ENCODE data around the gene DAPP1. TPM values are rescaled to one million over a fixed set of nuclear protein-coding genes. Genes with fewer than 3 reads are reported as not detected.

DAPP1 gene
- total and polyA plus RNA-seq, 2 of the 8 experiments (the other 6 are each of a cell fraction or from before 2014, with no cell fraction given), result not detected

- Histone ChIP-seq H3K23me2 (ENCODE audit: low read depth, low read length) (no peaks in the 10 kb centered on the region), H4K5ac (ENCODE audit: insufficient read length, low read depth, low read length) (no peak overlapping the region), H3K4me2 (ENCODE audit: insufficient read depth in 1 of 2, low read depth in 2 of 2, low read length in 2 of 2) (no peak overlapping the region), H3K4me3 (ENCODE audit: extremely low read depth in 1 of 4, insufficient read depth in 2 of 4, low read depth in 3 of 4, low read length in 4 of 4) (no peak overlapping the region), H2AFZ (ENCODE audit: low read length) (no peak overlapping the region), H2BK12ac (ENCODE audit: low read depth, low read length) (no peak overlapping the region), H4K20me1 (replicated peaks in 1 of 2; ENCODE audit: control insufficient read depth in 1 of 2, insufficient read depth in 2 of 2, low read length in 2 of 2) (peaks cover 2 to 4% of the 10 kb centered on the region in 2 experiments), H2AK5ac (ENCODE audit: low read depth, low read length) (no peak overlapping the region), H3K23ac (ENCODE audit: insufficient read length) (no peak overlapping the region), H3K27me3 (replicated peaks in 1 of 4; ENCODE audit: control insufficient read depth in 3 of 4, extremely low read depth in 1 of 4, insufficient read depth in 3 of 4, low read length in 3 of 4) (no peaks in the 10 kb centered on the region), H4K91ac (replicated peaks; ENCODE audit: insufficient read length, low read length) (no peak overlapping the region), H3K27ac (ENCODE audit: low read depth, low read length) (no peak overlapping the region), H4K8ac (ENCODE audit: extremely low read depth, insufficient read depth, low read length) (no peak overlapping the region), H2BK15ac (ENCODE audit: low read length) (no peak overlapping the region), H3K9ac (replicated peaks in 1 of 4; ENCODE audit: extremely low read depth in 1 of 4, low read depth in 3 of 4, low read length in 3 of 4) (no peak overlapping the region), H3K4me1 (replicated peaks in 1 of 4; ENCODE audit: control insufficient read depth in 3 of 4, insufficient read depth in 4 of 4, low read length in 3 of 4) (no peaks in the 10 kb centered on the region), H3K79me2 (ENCODE audit: control insufficient read depth in 1 of 2, insufficient read depth in 2 of 2, low read length in 2 of 2) (peaks cover 0 to 20% of the 10 kb centered on the region in 2 experiments; a peak in 2 of 4 replicates), H2BK20ac (ENCODE audit: low read length) (no peak overlapping the region), H2BK120ac (replicated peaks; ENCODE audit: low read depth, low read length) (no peak overlapping the region), H3K56ac (replicated peaks; ENCODE audit: insufficient read length, low read depth, low read length) (no peak overlapping the region), H3K9me3 (ENCODE audit: insufficient read depth in 2 of 2, low read depth in 1 of 2, low read length in 1 of 2) (no peaks in the 10 kb centered on the region), H3K18ac (ENCODE audit: extremely low read depth, low read length) (no peak overlapping the region), H2BK5ac (ENCODE audit: low read depth, low read length) (no peak overlapping the region), H3K14ac (ENCODE audit: insufficient read length) (no peak overlapping the region), H3K36me3 (ENCODE audit: control insufficient read depth in 2 of 4, insufficient read depth in 4 of 4, low read length in 3 of 4) (peaks cover 0 to 8% (median 0%) of the 10 kb centered on the region in 4 experiments; a peak in 1 of 8 replicates), H3K79me1 (ENCODE audit: low read depth, low read length) (no peaks in the 10 kb centered on the region), H3K4ac (replicated peaks; ENCODE audit: insufficient read length, low read depth, low read length) (no peak overlapping the region)
- DNase-seq (ENCODE audit: low read depth in 1 of 2, low spot score in 2 of 2) (no peak), FAIRE-seq (no peak)
- ChIA-PET CTCF (ENCODE audit: partially characterized antibody) (interaction anchor here (0.8 to 1.1 kb wide), 2 partner anchors 19 to 74 kb away, joined by 3 to 4 read pairs; no protein-coding TSS in a partner anchor), POLR2A (ENCODE audit: partially characterized antibody) (no interaction called here)
- 90% methylated on average over 5 of the region's 5 CpGs; no CpG with 5 or more reads in 1 of the 2 experiments for WGBS, 2 experiments (ENCODE audit: extremely low coverage in 1 of 2, insufficient coverage in 1 of 2, insufficient read length in 1 of 2, insufficient replicate concordance in 2 of 2, low coverage in 1 of 2, low lambda C conversion rate in 2 of 2, missing lambda C conversion rate in 1 of 2)
- TF ChIP-seq GABPA (IDR thresholded peaks at IDR 0.05; ENCODE audit: borderline replicate concordance, insufficient read depth, low read length), result no peak
- TF ChIP-seq, protein P1, sequence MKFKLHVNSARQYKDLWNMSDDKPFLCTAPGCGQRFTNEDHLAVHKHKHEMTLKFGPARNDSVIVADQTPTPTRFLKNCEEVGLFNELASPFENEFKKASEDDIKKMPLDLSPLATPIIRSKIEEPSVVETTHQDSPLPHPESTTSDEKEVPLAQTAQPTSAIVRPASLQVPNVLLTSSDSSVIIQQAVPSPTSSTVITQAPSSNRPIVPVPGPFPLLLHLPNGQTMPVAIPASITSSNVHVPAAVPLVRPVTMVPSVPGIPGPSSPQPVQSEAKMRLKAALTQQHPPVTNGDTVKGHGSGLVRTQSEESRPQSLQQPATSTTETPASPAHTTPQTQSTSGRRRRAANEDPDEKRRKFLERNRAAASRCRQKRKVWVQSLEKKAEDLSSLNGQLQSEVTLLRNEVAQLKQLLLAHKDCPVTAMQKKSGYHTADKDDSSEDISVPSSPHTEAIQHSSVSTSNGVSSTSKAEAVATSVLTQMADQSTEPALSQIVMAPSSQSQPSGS (IDR thresholded peaks at IDR 0.05; ENCODE audit: low read length), result no peak
- TF ChIP-seq TEAD4 (IDR thresholded peaks at IDR 0.05; ENCODE audit: low read depth, low read length), result no peak
- no peak for TF ChIP-seq CREB1 (IDR thresholded peaks at IDR 0.05)
- no peak for TF ChIP-seq TCF12 (IDR thresholded peaks at IDR 0.05; ENCODE audit: low read depth, low read length)
- TF ChIP-seq BCL11A (IDR thresholded peaks at IDR 0.05; ENCODE audit: low read depth in 2 of 2, low read length in 2 of 2), result no peak
- no peak for TF ChIP-seq CBX8 (IDR thresholded peaks at IDR 0.05; ENCODE audit: borderline replicate concordance, low read depth, low read length)
- TF ChIP-seq ZNF274 (IDR thresholded peaks at IDR 0.05; ENCODE audit: borderline replicate concordance, extremely low read depth, low read length), result no peak
These were observed 71.2 kb downstream of the DAPP1 start for GRCh38 chr4:99887837-99888236.

Data from H1 (cell line).